ENCODE results near the gene SLC25A52.
A peak's percentile ranks its signal among the peaks of the same experiment; 100 is the strongest.

DNA sequence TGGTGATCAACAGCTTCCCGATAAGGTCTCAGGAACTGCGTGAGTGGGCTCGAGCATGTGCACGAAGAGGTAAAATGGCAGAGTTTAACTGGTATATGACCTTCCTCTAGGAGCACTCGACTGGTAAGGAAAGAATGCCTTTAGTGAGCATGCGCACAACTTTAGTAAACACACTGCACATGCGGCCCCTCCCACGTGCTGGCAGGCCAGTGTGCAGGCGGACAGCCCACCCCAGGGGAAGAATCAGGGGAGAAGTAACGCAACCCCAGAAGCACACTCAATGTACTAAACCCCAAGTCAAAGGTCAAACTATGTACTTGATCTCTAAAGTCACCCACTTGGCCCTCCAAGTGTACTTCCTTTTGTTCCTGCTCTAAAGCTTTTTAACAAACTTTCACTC, 28.7 kb upstream of the SLC25A52 start:
- TF ChIP-seq ZEB2 (IDR thresholded peaks at IDR 0.05) (no peak), JUNB (CRISPR knock-in tag; conservative IDR thresholded peaks at IDR 0.05) (no peak), SMARCA4 (IDR thresholded peaks at IDR 0.05) (no peak), POLR3A (IDR thresholded peaks at IDR 0.05; ENCODE audit: borderline replicate concordance, extremely low read depth, insufficient read depth, insufficient read length) (no peak), NCOA4 (IDR thresholded peaks at IDR 0.05; ENCODE audit: partially characterized antibody) (no peak), TAF9B (IDR thresholded peaks at IDR 0.05; ENCODE audit: partially characterized antibody) (no peak)
- TF ChIP-seq, protein P1, sequence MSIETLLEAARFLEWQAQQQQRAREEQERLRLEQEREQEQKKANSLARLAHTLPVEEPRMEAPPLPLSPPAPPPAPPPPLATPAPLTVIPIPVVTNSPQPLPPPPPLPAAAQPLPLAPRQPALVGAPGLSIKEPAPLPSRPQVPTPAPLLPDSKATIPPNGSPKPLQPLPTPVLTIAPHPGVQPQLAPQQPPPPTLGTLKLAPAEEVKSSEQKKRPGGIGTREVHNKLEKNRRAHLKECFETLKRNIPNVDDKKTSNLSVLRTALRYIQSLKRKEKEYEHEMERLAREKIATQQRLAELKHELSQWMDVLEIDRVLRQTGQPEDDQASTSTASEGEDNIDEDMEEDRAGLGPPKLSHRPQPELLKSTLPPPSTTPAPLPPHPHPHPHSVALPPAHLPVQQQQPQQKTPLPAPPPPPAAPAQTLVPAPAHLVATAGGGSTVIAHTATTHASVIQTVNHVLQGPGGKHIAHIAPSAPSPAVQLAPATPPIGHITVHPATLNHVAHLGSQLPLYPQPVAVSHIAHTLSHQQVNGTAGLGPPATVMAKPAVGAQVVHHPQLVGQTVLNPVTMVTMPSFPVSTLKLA (conservative IDR thresholded peaks at IDR 0.05), result peak; percentile 68 to 75
- TF ChIP-seq, protein P2, sequence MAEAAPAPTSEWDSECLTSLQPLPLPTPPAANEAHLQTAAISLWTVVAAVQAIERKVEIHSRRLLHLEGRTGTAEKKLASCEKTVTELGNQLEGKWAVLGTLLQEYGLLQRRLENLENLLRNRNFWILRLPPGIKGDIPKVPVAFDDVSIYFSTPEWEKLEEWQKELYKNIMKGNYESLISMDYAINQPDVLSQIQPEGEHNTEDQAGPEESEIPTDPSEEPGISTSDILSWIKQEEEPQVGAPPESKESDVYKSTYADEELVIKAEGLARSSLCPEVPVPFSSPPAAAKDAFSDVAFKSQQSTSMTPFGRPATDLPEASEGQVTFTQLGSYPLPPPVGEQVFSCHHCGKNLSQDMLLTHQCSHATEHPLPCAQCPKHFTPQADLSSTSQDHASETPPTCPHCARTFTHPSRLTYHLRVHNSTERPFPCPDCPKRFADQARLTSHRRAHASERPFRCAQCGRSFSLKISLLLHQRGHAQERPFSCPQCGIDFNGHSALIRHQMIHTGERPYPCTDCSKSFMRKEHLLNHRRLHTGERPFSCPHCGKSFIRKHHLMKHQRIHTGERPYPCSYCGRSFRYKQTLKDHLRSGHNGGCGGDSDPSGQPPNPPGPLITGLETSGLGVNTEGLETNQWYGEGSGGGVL (CRISPR knock-in tag; IDR thresholded peaks at IDR 0.05), result no peak

Data from K562 (cell line).